Neural cell (in vitro differentiated cells): ENCODE results near the gene RECK. TPM values are rescaled to one million over a fixed set of nuclear protein-coding genes. Genes with fewer than 3 reads are reported as not detected.

Experiments used
- H2AFZ ChIP-seq: fragments of 200-600, 300-800 bp; sonication (generic), shearing (Covaris generic); 2 replicates; pipeline ENCODE4 v1.6.0; 2014; ENCODE audit warnings: low read depth, mild to moderate bottlenecking, antibody characterized with exemption, low read length, moderate library complexity
- H3F3A ChIP-seq: fragments of 200-600 bp; shearing (Covaris generic); 2 replicates; pipeline ENCODE4 v1.6.1; 2016; ENCODE audit warnings: mild to moderate bottlenecking, moderate library complexity, mixed read lengths, antibody characterized with exemption, low read length; ENCODE audit not compliant: insufficient read depth, poor library complexity, severe bottlenecking
- H3K27ac ChIP-seq: fragments of 200-600, 300-800 bp; sonication (generic), shearing (Covaris generic); 2 replicates; pipeline ENCODE4 v1.5.1; 2014; ENCODE audit warnings: mild to moderate bottlenecking, low read length, moderate library complexity
- H3K27me3 ChIP-seq: fragments of 300-800, 200-600 bp; sonication (generic), shearing (Covaris generic); 2 replicates; pipeline ENCODE4 v1.6.0; 2014; ENCODE audit warnings: mild to moderate bottlenecking, low read depth, low read length, moderate library complexity; ENCODE audit not compliant: insufficient read depth
- H3K36me3 ChIP-seq: fragments of 300-800, 200-600 bp; sonication (generic), shearing (Covaris generic); 2 replicates; pipeline ENCODE4 v1.5.1; 2014; ENCODE audit warnings: mild to moderate bottlenecking, antibody characterized with exemption, low read length, moderate library complexity; ENCODE audit not compliant: insufficient read depth
- H3K4me2 ChIP-seq: fragments of 300-800, 200-600 bp; sonication (generic), shearing (Covaris generic); 2 replicates; pipeline ENCODE4 v1.6.0; 2014; ENCODE audit warnings: mild to moderate bottlenecking, low read length
- H3K4me3 ChIP-seq: fragments of 300-800, 200-600 bp; sonication (generic), shearing (Covaris generic); 2 replicates; pipeline ENCODE4 v1.5.1; 2014; ENCODE audit warnings: mild to moderate bottlenecking, low read length, moderate library complexity
- H3K79me2 ChIP-seq: fragments of 200-600 bp; shearing (Covaris generic); replicated peaks from 2 replicates; pipeline ENCODE4 v1.6.0; 2014; ENCODE audit warnings: mild to moderate bottlenecking, low read length, moderate library complexity; ENCODE audit not compliant: insufficient read depth
- H3K9ac ChIP-seq: fragments of 300-800, 200-600 bp; sonication (generic), shearing (Covaris generic); 2 replicates; pipeline ENCODE4 v1.6.1; 2016; ENCODE audit warnings: mild to moderate bottlenecking, low read length, mixed read lengths
- H3K9me2 ChIP-seq: fragments of 200-600 bp; shearing (Covaris generic); 2 replicates; pipeline ENCODE4 v1.6.1; 2016; ENCODE audit warnings: mild to moderate bottlenecking, low read length, mixed read lengths; ENCODE audit not compliant: insufficient read depth
- H3K9me3 ChIP-seq: fragments of 200-600, 300-800 bp; sonication (generic), shearing (Covaris generic); 2 replicates; pipeline ENCODE4 v1.6.1; 2016; ENCODE audit warnings: mild to moderate bottlenecking, mixed run types, low read length, moderate library complexity, mixed read lengths
- H4K20me1 ChIP-seq: fragments of 200-600 bp; shearing (Covaris generic); 2 replicates; pipeline ENCODE4 v1.6.1; 2016; ENCODE audit warnings: mild to moderate bottlenecking, mixed run types; ENCODE audit not compliant: insufficient read depth
- EP300 ChIP-seq: fragments of 450-650 bp; conservative IDR thresholded peaks from 2 replicates; pipeline ENCODE4 v1.6.1; 2014; ENCODE audit warnings: antibody characterized with exemption, mild to moderate bottlenecking, moderate library complexity; ENCODE audit not compliant: poor library complexity, severe bottlenecking
- EZH2 ChIP-seq: fragments of 200-600, 300-800 bp; shearing (Covaris generic), sonication (generic); IDR thresholded peaks from 2 replicates; pipeline ENCODE4 v1.6.1; 2014; ENCODE audit warnings: antibody characterized with exemption, low read length, borderline replicate concordance, mild to moderate bottlenecking; ENCODE audit not compliant: insufficient read depth, poor library complexity, severe bottlenecking
- MXI1 ChIP-seq: fragments of 450-650 bp; conservative IDR thresholded peaks from 2 replicates; pipeline ENCODE4 v1.6.1; 2014; ENCODE audit warnings: antibody characterized with exemption, mild to moderate bottlenecking; ENCODE audit not compliant: poor library complexity, severe bottlenecking
- POLR2AphosphoS5 ChIP-seq: IDR thresholded peaks from 2 replicates; pipeline ENCODE4 v1.6.1; 2012
- RAD21 ChIP-seq: fragments of 450-650 bp; conservative IDR thresholded peaks from 2 replicates; pipeline ENCODE4 v1.6.1; 2014; ENCODE audit warnings: antibody characterized with exemption, mild to moderate bottlenecking, moderate library complexity
- SMC3 ChIP-seq: fragments of 450-650 bp; conservative IDR thresholded peaks from 2 replicates; pipeline ENCODE4 v1.6.1; 2014; ENCODE audit warnings: antibody characterized with exemption, mild to moderate bottlenecking, moderate library complexity; ENCODE audit not compliant: poor library complexity
- TAF1 ChIP-seq: IDR thresholded peaks from 2 replicates; pipeline ENCODE4 v1.6.1; 2012; ENCODE audit warnings: low read depth
- polyA plus RNA-seq: library from polyadenylated mRNA; depleted of rRNA; stranded (reverse); fragments of >200 nt; gene quantifications from 2 replicates; pipeline ENCODE4 v1.2.3, GENCODE V29; 2014
- TF ChIP-seq, protein P1 (sequence below): IDR thresholded peaks from 2 replicates; pipeline ENCODE4 v1.6.1; 2012; ENCODE audit warnings: borderline replicate concordance
- TF ChIP-seq, protein P2 (sequence below): fragments of 450-650 bp; IDR thresholded peaks from 2 replicates; pipeline ENCODE4 v1.5.1; 2014; ENCODE audit warnings: antibody characterized with exemption, mild to moderate bottlenecking, moderate library complexity; ENCODE audit not compliant: poor library complexity, severe bottlenecking

The RECK gene
- polyA plus RNA-seq, 1 donor from 2014 or later = 6.9 TPM

GRCh38 chr9:36093384-36093783, 56.7 kb downstream of the RECK start:
- Histone ChIP-seq H4K20me1 (no peaks in the 10 kb centered on the region), H3K79me2 (no peaks in the 10 kb centered on the region), H3K4me2 (no peak overlapping the region), H3K27me3 (no peaks in the 10 kb centered on the region), H3K9ac (no peak overlapping the region), H3K9me2 (no peaks in the 10 kb centered on the region), H3K9me3 (no peaks in the 10 kb centered on the region), H3K27ac (no peak overlapping the region), H2AFZ (no peak overlapping the region), H3F3A (no peaks in the 10 kb centered on the region), H3K4me3 (no peak overlapping the region), H3K36me3 (no peaks in the 10 kb centered on the region)
- TF ChIP-seq, protein P1, sequence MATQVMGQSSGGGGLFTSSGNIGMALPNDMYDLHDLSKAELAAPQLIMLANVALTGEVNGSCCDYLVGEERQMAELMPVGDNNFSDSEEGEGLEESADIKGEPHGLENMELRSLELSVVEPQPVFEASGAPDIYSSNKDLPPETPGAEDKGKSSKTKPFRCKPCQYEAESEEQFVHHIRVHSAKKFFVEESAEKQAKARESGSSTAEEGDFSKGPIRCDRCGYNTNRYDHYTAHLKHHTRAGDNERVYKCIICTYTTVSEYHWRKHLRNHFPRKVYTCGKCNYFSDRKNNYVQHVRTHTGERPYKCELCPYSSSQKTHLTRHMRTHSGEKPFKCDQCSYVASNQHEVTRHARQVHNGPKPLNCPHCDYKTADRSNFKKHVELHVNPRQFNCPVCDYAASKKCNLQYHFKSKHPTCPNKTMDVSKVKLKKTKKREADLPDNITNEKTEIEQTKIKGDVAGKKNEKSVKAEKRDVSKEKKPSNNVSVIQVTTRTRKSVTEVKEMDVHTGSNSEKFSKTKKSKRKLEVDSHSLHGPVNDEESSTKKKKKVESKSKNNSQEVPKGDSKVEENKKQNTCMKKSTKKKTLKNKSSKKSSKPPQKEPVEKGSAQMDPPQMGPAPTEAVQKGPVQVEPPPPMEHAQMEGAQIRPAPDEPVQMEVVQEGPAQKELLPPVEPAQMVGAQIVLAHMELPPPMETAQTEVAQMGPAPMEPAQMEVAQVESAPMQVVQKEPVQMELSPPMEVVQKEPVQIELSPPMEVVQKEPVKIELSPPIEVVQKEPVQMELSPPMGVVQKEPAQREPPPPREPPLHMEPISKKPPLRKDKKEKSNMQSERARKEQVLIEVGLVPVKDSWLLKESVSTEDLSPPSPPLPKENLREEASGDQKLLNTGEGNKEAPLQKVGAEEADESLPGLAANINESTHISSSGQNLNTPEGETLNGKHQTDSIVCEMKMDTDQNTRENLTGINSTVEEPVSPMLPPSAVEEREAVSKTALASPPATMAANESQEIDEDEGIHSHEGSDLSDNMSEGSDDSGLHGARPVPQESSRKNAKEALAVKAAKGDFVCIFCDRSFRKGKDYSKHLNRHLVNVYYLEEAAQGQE = no peak
- TF ChIP-seq MXI1 = no peak
- TF ChIP-seq EZH2 = no peak
- TF ChIP-seq, protein P2, sequence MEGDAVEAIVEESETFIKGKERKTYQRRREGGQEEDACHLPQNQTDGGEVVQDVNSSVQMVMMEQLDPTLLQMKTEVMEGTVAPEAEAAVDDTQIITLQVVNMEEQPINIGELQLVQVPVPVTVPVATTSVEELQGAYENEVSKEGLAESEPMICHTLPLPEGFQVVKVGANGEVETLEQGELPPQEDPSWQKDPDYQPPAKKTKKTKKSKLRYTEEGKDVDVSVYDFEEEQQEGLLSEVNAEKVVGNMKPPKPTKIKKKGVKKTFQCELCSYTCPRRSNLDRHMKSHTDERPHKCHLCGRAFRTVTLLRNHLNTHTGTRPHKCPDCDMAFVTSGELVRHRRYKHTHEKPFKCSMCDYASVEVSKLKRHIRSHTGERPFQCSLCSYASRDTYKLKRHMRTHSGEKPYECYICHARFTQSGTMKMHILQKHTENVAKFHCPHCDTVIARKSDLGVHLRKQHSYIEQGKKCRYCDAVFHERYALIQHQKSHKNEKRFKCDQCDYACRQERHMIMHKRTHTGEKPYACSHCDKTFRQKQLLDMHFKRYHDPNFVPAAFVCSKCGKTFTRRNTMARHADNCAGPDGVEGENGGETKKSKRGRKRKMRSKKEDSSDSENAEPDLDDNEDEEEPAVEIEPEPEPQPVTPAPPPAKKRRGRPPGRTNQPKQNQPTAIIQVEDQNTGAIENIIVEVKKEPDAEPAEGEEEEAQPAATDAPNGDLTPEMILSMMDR = no peak
- no peak for TF ChIP-seq SMC3
- no peak for TF ChIP-seq EP300
- no peak for TF ChIP-seq RAD21
- TF ChIP-seq POLR2AphosphoS5 = no peak
- no peak for TF ChIP-seq TAF1

- H3K27ac ChIP-seq = no peak overlapping the region
- H3K4me2 ChIP-seq = no peak overlapping the region
- no peaks in the 10 kb centered on the region for H3K27me3 ChIP-seq
- no peaks in the 10 kb centered on the region for H4K20me1 ChIP-seq
- no peaks in the 10 kb centered on the region for H3K9me2 ChIP-seq
- H3K4me3 ChIP-seq = no peak overlapping the region
- H3F3A ChIP-seq = no peaks in the 10 kb centered on the region
- H3K36me3 ChIP-seq = no peaks in the 10 kb centered on the region
- H3K79me2 ChIP-seq = no peaks in the 10 kb centered on the region
- TF ChIP-seq POLR2AphosphoS5 = no peak
- TF ChIP-seq MXI1 = no peak
- TF ChIP-seq, protein P2 = no peak
- TF ChIP-seq EZH2 = no peak
- no peak for TF ChIP-seq EP300
- no peak for TF ChIP-seq SMC3
- TF ChIP-seq, protein P1 = no peak
- TF ChIP-seq RAD21 = no peak
- TF ChIP-seq TAF1 = no peak
- no peak overlapping the region for H2AFZ ChIP-seq
- H3K9me3 ChIP-seq = no peaks in the 10 kb centered on the region
- H3K9ac ChIP-seq = no peak overlapping the region
These were observed 63.0 kb downstream of the RECK start for GRCh38 chr9:36099718-36100117.
